ENCODE results near the gene LYRM2.

GRCh38 chr6:89555806-89556205 is 82.7 kb downstream of the LYRM2 start:
- TF ChIP-seq EZH2phosphoT487 (IDR thresholded peaks at IDR 0.05; ENCODE audit: borderline replicate concordance, low read length) (no peak), CTCF (conservative IDR thresholded peaks at IDR 0.05; ENCODE audit: low read depth, low read length) (no peak)

Data from PC-3 (cell line).